ENCODE measurements around the gene MAP4K4.
"Not testable (repeated sequence)": the region's sequence is repeated elsewhere in the genome, so short reads cannot be mapped to it uniquely, and the experiment has no call there.

MAP4K4 gene

GRCh38 chr2:101770726-101771125, 73.2 kb downstream of the MAP4K4 start:
- peak; percentile 28 for DNase-seq

- no peak for DNase-seq
Measured at GRCh38 chr2:101771227-101771902, 73.9 kb downstream of the MAP4K4 start.

- DNase-seq = no peak
Measured at GRCh38 chr2:101771910-101772321, 74.4 kb downstream of the MAP4K4 start.

- no peak for DNase-seq
Measured at GRCh38 chr2:101773137-101773536, 75.6 kb downstream of the MAP4K4 start.

- DNase-seq = not testable (repeated sequence)
Measured at GRCh38 chr2:101773961-101774360, 76.5 kb downstream of the MAP4K4 start.

GRCh38 chr2:101775092-101775491, 77.6 kb downstream of the MAP4K4 start:
- no peak for DNase-seq

- DNase-seq = no peak
Measured at GRCh38 chr2:101775636-101776035, 78.1 kb downstream of the MAP4K4 start.

GRCh38 chr2:101776172-101777043, 78.9 kb downstream of the MAP4K4 start:
- no peak for DNase-seq

- DNase-seq = no peak
Measured at GRCh38 chr2:101777337-101777736, 79.8 kb downstream of the MAP4K4 start.

- no peak for DNase-seq
Measured at GRCh38 chr2:101778102-101778501, 80.6 kb downstream of the MAP4K4 start.

GRCh38 chr2:101779190-101779589, 81.7 kb downstream of the MAP4K4 start:
- no peak for DNase-seq

- no peak for DNase-seq
Measured at GRCh38 chr2:101779656-101780055, 82.1 kb downstream of the MAP4K4 start.

- DNase-seq = no peak
Measured at GRCh38 chr2:101781326-101781725, 83.8 kb downstream of the MAP4K4 start.

GRCh38 chr2:101781791-101782426, 84.4 kb downstream of the MAP4K4 start:
- DNase-seq = no peak

- DNase-seq = no peak
Measured at GRCh38 chr2:101782427-101782792, 84.9 kb downstream of the MAP4K4 start.

GRCh38 chr2:101787097-101787496, 89.6 kb downstream of the MAP4K4 start:
- no peak for DNase-seq

- DNase-seq = no peak
Measured at GRCh38 chr2:101788565-101788964, 91.1 kb downstream of the MAP4K4 start.

- DNase-seq = no peak
Measured at GRCh38 chr2:101788995-101789970, 91.8 kb downstream of the MAP4K4 start.

- DNase-seq = no peak
Measured at GRCh38 chr2:101790416-101790815, 92.9 kb downstream of the MAP4K4 start.

GRCh38 chr2:101790857-101791256, 93.3 kb downstream of the MAP4K4 start:
- no peak for DNase-seq

GRCh38 chr2:101792208-101792607, 94.7 kb downstream of the MAP4K4 start:
- DNase-seq = no peak

- DNase-seq = no peak
Measured at GRCh38 chr2:101793277-101793969, 95.9 kb downstream of the MAP4K4 start.

Data from CD4-positive, alpha-beta T cell treated with Interleukin-21 for 1 hour (primary cell).